ENCODE measurements around the gene GLYR1.

DNA sequence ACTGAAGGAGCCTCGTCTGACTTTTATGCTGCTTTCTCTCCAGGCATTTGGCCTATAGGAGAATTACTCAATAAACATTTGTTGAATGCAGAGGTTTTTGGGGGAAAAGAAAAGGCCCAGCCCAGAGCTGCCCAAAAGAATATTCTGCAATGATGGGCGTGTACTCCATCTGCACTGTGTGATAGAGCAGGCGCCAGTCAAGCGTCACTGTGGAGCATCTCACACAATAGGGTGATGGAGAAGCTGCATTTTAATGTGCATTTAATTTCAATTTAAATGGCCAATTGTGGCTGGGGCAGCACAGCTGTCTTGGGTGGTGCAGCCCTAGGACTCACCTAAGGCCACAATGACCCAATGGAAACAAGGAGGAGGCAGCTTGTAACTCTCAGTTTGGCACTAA lies 20.6 kb downstream of the GLYR1 start:
- TF ChIP-seq CTCF (IDR thresholded peaks at IDR 0.05) (no peak), EZH2 (IDR thresholded peaks at IDR 0.05) (no peak)
